ENCODE measurements around the gene LMBR1.
"Not testable (repeated sequence)": the region's sequence is repeated elsewhere in the genome, so short reads cannot be mapped to it uniquely, and the experiment has no call there.

Gene LMBR1
- 80.3 to 114 reads per million in 2 donors for total RNA-seq

DNA sequence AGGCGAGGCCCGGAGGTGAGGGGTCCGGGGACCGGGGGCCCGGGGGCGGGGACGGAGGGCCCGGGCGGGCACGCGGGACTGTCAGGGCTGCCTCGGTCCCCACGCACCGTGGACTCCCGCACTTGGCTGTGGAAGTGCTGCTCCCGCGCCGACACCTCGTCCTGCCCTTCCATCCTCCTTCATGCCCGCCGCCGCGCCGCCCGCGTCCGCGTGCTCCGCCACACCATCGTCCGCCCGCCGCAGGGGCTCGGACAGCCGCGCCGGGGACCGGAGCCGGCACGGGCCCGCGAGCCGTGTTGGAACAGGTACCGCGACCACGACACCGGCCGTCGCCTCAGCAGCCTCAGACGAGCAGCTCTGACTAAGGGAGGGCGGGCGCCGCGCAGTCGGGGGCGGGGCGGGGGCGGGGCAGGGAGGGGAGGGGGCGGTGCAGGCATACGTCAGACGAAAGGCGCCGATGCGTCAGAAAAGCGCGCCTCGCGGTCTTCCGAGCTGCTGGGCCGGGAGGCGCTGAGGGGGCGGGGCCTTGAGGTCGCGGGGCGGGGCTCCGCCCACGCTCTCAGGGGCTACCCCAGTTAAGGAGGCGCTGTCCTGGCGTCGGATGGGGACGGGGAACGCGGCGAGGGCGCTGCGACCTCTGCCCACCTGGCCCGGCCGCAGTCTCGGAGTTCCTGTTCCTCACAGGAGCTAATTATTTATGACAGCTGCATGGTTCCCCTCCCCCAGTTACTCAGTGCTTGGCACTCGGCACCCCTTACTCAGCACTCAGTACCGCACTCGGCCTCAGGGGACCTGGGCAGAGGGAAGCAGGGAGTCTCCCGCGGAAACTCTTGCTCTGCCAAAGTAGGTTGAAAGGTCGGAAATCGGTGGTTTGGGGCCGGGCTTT, at the start of gene LMBR1:
Gene LMBR1 (minus strand): TSS at position 363 of the 886 bp plus-strand sequence. CDS start 190 bp downstream, at position 173.
- peak; percentile 91 for DNase-seq

DNA sequence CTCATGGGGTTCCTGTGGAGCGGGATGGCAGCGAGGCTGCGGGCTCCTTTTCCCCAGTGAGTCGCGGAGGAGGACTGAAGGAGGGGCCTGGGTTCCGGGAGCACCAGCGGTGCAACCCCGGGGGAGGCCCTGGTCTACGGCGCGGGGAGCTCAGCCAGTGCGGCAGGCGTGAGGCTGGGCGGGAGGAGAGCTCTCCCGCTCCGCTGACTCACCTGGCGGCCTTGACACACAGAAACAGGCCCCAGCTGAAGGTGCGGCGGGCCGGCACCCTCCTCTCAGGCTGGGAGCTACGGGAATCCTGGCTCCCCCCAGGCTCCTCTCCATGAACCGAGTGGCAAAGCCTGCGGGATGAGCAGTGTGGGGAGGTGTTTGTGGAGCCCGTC, 49.7 kb upstream of the LMBR1 start:
- no peak for DNase-seq

GRCh38 chr7:156941393-156942182, 48.6 kb upstream of the LMBR1 start:
- no peak for DNase-seq

- DNase-seq, result no peak
Measured at GRCh38 chr7:156940421-156941122, 47.6 kb upstream of the LMBR1 start.

DNA sequence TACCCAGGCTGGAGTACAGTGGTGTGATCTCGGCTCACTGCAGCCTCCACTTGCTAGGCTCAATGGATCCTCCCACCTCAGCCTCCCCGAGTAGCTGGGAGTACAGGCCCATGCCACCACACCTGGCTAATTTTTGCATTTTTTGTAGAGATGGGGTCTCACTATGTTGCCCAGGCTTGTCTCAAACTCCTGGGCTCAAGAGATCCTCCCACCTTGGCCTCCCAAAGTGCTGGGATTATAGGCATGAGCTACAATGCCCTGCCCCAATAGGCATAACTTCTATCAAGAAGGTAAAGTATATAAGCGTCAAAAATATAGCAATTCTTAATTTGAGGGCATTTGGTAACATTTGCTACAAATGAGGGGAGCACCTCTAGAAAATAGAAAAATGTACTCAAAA, 43.8 kb upstream of the LMBR1 start:
- not testable (repeated sequence) for DNase-seq

GRCh38 chr7:156935250-156935649, 42.3 kb upstream of the LMBR1 start:
- no peak for DNase-seq

DNA sequence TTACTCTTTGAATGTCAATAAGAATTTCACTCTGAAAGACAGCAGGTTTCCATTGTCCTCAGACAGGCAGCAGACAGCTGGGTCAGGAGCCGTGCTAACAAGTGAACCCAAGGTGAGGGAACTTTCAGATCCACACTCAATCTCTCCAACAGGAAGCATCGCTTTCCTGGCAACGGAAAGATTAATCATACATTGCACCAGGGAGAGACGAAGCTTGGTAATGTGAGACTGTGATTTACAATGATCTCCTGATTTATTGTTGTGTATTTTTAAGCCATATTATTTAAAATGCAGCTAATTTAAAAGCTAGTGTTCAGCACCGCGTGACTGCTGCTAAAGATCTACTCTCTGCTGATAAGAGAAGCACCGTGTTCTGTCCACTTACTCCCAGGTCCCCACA, 39.0 kb upstream of the LMBR1 start:
- no peak for DNase-seq

GRCh38 chr7:156929789-156930539, 37.0 kb upstream of the LMBR1 start:
- DNase-seq, result no peak

DNA sequence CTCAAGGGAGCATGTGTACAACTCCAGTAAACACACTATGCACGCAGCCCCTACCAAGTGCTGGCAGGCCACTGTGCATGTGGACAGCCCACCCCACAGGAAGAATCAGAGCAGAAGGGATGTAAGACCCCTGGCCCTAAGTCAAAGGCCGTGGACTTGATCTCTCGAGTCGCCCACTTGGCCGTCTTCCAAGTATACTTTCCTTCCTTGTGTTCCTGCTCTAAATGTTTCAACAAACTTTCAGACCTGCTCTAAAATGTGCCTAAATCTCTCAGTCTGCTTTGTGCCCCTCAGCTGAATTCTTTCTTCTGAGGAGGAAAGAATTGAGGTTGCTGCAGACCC, 35.4 kb upstream of the LMBR1 start:
- no peak for DNase-seq

DNA sequence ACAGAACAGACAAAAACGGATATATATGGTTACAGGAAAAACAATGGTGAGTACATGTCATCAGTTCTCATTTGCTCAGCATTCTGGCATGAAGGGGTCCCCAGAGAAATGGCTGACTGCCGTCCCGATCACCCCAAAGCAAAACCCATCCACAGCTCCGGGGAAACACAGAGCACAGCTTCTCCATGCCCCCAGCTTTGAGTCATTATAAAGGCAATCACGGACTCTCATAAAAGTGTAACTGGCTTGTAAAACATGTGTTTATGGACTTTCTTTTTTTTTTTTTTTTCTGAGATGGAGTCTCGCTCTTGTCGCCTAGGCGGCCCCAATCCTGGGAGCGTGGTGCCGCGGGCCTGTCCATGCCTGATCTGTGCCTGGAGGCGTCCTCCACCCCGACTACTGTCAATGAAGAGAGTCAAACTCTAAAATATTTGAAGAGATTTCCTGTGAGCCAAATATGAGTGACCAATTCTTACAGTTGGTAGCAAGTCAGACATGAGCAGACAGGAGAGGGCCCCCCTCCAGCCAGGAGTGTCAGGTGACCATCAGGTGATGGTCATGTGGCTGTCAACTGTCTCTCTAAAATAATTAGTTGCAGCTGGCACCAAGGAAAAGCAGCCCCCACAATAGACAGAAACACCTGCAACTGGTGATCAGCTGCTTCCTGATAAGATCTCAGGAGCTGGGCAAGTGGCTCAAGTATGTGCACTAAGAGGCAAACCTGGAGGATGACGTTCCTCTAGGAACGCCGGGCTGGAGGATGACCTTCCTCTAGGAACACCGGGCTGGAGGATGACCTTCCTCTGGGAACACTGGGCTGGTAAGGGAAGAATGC, 34.8 kb upstream of the LMBR1 start:
- no peak for DNase-seq

GRCh38 chr7:156925821-156926220, 32.8 kb upstream of the LMBR1 start:
- DNase-seq, result not testable (repeated sequence)

GRCh38 chr7:156922304-156922703, 29.3 kb upstream of the LMBR1 start:
- DNase-seq, result not testable (repeated sequence)

GRCh38 chr7:156920487-156921373, 27.7 kb upstream of the LMBR1 start:
- DNase-seq, result not testable (repeated sequence)

GRCh38 chr7:156920076-156920475, 27.1 kb upstream of the LMBR1 start:
- no peak for DNase-seq

DNA sequence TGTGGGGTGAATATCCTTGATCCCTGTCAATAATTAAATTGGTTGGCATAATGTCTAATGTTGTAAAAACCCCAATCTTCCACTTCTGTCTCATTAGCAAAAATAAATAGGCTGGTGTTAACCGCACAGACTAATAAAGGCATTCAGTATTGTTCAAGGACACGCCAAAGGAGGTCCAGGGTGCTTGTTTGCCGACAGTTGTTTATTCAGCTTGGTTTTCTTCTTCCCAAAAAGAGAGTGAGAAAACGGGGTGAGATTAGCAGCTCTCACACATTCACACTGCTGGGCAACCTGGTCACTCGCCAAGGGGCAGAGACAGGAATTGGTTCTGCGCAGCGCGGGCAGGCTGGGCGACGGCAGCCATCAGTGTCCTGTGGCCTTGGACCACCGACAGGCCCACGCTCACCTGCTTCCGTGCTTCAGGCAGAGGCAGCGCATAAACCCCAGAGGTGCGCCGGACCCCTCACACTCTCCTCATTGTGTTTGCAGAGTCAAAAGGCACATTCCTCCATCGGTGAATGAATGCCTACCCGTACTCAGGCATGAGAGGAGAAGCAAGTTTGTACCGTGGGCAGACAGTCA, 26.2 kb upstream of the LMBR1 start:
- DNase-seq, result no peak

DNA sequence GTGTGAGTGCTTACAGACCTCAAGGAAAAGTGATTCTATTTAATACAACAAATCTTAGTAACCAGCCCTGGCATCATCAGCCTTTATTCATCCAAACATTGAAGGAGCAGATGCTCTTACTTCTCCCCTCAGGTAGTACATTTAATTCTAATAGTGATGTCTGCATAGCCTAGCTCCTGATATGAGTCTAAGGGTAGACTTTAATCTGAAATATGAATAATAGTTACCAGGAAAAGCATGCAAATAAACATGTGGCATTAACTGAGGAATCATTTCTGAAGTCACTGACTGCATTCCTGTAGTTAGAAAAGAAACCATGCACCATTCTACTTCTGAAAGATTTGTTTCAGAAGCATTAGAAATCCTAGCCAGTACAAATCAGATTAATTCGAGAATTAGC, 25.7 kb upstream of the LMBR1 start:
- no peak for DNase-seq

GRCh38 chr7:156909574-156910252, 16.7 kb upstream of the LMBR1 start:
- DNase-seq, result not testable (repeated sequence)

DNA sequence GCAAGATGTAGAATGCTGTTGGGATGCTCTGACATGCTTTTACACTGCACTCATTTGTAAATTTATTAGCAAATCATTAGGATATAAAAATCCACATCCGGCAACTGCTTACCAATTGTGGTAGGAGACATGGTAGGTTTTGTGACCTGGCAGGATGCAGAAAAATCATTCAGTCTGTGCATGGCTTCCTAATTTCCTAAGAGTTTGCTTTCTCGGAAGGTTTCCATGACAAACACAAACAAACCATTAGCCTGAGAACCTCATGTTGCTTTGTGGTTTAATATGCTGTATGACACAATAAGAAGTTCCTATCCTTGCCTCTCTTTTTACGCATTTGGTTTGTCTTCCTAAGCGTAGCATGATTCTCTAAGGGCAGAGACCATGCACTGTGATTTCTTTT, 14.7 kb upstream of the LMBR1 start:
- no peak for DNase-seq

DNA sequence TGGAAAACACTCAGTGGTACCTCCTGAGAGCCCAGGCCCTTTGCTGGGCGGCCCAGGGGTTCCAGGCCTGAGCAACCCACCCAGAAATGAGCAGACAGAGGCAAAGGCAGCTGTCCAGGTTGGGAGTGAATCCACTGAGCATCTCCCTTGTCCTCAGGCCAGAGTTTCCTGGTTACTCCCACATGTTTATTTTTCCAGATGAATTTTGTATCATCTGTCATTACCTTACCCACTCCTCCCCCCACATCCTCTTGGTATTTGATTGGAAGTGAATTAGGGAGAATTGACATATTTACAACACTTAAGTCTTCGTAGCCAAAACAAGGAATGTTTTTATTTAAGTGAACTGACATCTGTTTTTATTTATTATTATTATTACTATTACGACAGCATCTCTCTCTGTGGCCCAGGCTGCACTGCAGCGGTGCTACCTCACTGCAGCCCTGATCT, 13.2 kb upstream of the LMBR1 start:
- DNase-seq, result no peak

All from activated gamma-delta T cell (primary cell).